ENCODE measurements around the gene TMCO2. TPM values are rescaled to one million over a fixed set of nuclear protein-coding genes. Genes with fewer than 3 reads are reported as not detected.

The TMCO2 gene
- total RNA-seq, 1 donor from 2014 or later, result not detected

Other genes starting within 250 kb of the TMCO2 start
- gene CAP1, start 207.2 kb upstream of the TMCO2 start, total RNA-seq, result 126 TPM
- 41.0 TPM for gene PPT1, start 150.7 kb upstream of the TMCO2 start, total RNA-seq
- gene RLF, start 86.5 kb upstream of the TMCO2 start, total RNA-seq, result 101 TPM
- gene ZMPSTE24, start 10.3 kb downstream of the TMCO2 start, total RNA-seq, result 51.0 TPM
- gene COL9A2, start 69.3 kb downstream of the TMCO2 start, total RNA-seq, result 17.5 TPM
- 24.6 TPM for gene SMAP2, start 125.8 kb downstream of the TMCO2 start, total RNA-seq
- gene ZFP69B, start 202.5 kb downstream of the TMCO2 start, total RNA-seq, result 22.0 TPM
- 15.1 TPM for gene ZFP69, start 229.4 kb downstream of the TMCO2 start, total RNA-seq

Data from occipital lobe (tissue), 1 donor.